A673 (cell line): ENCODE results near the gene CUL9.

Experiments
- CTCF ChIP-seq: fragments of 300-800, 200-600 bp; sonication (generic); conservative IDR thresholded peaks from 2 replicates; pipeline ENCODE4 v1.5.1; 2017; ENCODE audit warnings: low read depth, mild to moderate bottlenecking, antibody characterized with exemption, low read length, moderate library complexity, mixed read lengths
- EZH2 ChIP-seq: fragments of 200-600 bp; sonication (generic); IDR thresholded peaks from 2 replicates; pipeline ENCODE4 v1.6.1; 2017; ENCODE audit warnings: borderline replicate concordance, low read depth, mild to moderate bottlenecking, mixed read lengths, antibody characterized with exemption, low read length; ENCODE audit not compliant: poor library complexity, severe bottlenecking

- no peak for TF ChIP-seq CTCF
- TF ChIP-seq EZH2: no peak
Observed at GRCh38 chr6:43181621-43181941, 415 bp upstream of the CUL9 start.
